Esophagus muscularis mucosa (tissue), 4 donors: ENCODE data around the gene GPR87. TPM values are rescaled to one million over a fixed set of nuclear protein-coding genes. Genes with fewer than 3 reads are reported as not detected.

Source experiments
- DNase-seq: peaks from one replicate; pipeline ENCODE4 v3.0.0-alpha.2; 2017; ENCODE audit errors: extremely low spot score
- H3K27ac ChIP-seq, 4 donors: fragments of 200-600 bp; sonication (generic); replicated peaks in 1 of 4; 1 replicate in 3 of 4; 2 replicates in 1 of 4; pipeline ENCODE4 v1.5.1; 2016 to 2019; ENCODE audit warnings: mild to moderate bottlenecking in 1 of 4
- H3K27me3 ChIP-seq, 4 donors: fragments of 200-600 bp; sonication (generic); one replicate each; pipeline versions ENCODE4 v1.5.1 to v1.6.0; 2016 to 2019
- H3K36me3 ChIP-seq, 4 donors: fragments of 200-600 bp; sonication (generic); one replicate each; pipeline ENCODE4 v1.5.1; 2016 to 2019
- H3K4me1 ChIP-seq, 4 donors: fragments of 200-600 bp; sonication (generic); one replicate each; pipeline ENCODE4 v1.5.1; 2016 to 2019
- H3K4me3 ChIP-seq, 4 donors: fragments of 200-600 bp; sonication (generic); 1 replicate in 2 of 4; 2 replicates in 2 of 4; pipeline ENCODE4 v1.5.1; 2016 to 2019; ENCODE audit warnings: mild to moderate bottlenecking in 4 of 4, moderate library complexity in 1 of 4
- H3K9me3 ChIP-seq, 4 donors: fragments of 200-600 bp; sonication (generic); 1 replicate in 3 of 4; 2 replicates in 1 of 4; pipeline ENCODE4 v1.5.1; 2016 to 2019
- CTCF ChIP-seq, 3 experiments: fragments of 200-600 bp in 2 of 3; fragments of 450-650 bp in 1 of 3; sonication (generic) in 2 of 3; IDR thresholded peaks; one replicate each; pipeline ENCODE4 v1.5.1; 2017 to 2019; ENCODE audit warnings: antibody characterized with exemption in 3 of 3, mild to moderate bottlenecking in 2 of 3, moderate library complexity in 1 of 3
- EP300 ChIP-seq: sonication (generic); formaldehyde crosslinking; IDR thresholded peaks from one replicate; pipeline ENCODE4 v1.6.1; 2017; ENCODE audit warnings: antibody characterized with exemption
- POLR2A ChIP-seq: fragments of 450-650 bp; IDR thresholded peaks from one replicate; pipeline ENCODE4 v1.6.1; 2017; ENCODE audit warnings: antibody characterized with exemption, moderate library complexity, mild to moderate bottlenecking, low read depth
- POLR2AphosphoS5 ChIP-seq, 2 donors: sonication (generic); formaldehyde crosslinking; IDR thresholded peaks; one replicate each; pipeline ENCODE4 v1.6.1; 2017; ENCODE audit warnings: antibody characterized with exemption in 2 of 2
- WGBS: methylation state at CpG from one replicate; pipeline ENCODE4 v1.1.5; 2018; 5-methylcytosine and 5-hydroxymethylcytosine counted together
- intact Hi-C: fragments of 100-400 bp; cut with DNase I; formaldehyde crosslinking; loops from one replicate; pipeline ENCODE4 v1.15.1; 2023
- total RNA-seq, 4 donors: library from RNA; depleted of rRNA; stranded (reverse); fragments of >200 nt; gene quantifications; one replicate each; pipeline versions ENCODE4 v1.1.0 to v1.2.1, GENCODE V29; 2016

The GPR87 gene
- total RNA-seq, 4 donors from 2014 or later = not detected

- no peak for TF ChIP-seq CTCF (IDR thresholded peaks at IDR 0.05)
- TF ChIP-seq POLR2AphosphoS5 (IDR thresholded peaks at IDR 0.05) = peak in 1 of 2 donors; percentile 20
- TF ChIP-seq POLR2A = no peak
- 61% methylated on average over 7 of the region's 7 CpGs for WGBS
- Histone ChIP-seq H3K27ac (no peak overlapping the region), H3K9me3 (no peaks in the 10 kb centered on the region), H3K4me3 (no peak overlapping the region), H3K4me1 (peaks cover 0 to 12% (median 0%) of the 10 kb centered on the region in 4 donors), H3K36me3 (no peaks in the 10 kb centered on the region), H3K27me3 (no peaks in the 10 kb centered on the region)
- intact Hi-C loops = no loop called here
- DNase-seq = peak; percentile 91
These were observed 11.4 kb downstream of the GPR87 start for GRCh38 chr3:151305060-151305774.

- intact Hi-C loops = no loop called here
These were observed 12.9 kb downstream of the GPR87 start for GRCh38 chr3:151303751-151304150.

GRCh38 chr3:151301787-151302186, 14.8 kb downstream of the GPR87 start:
- WGBS = 89% methylated on average over 3 of the region's 3 CpGs
- Histone ChIP-seq H3K9me3 (no peaks in the 10 kb centered on the region), H3K36me3 (no peaks in the 10 kb centered on the region), H3K4me3 (no peak overlapping the region), H3K27me3 (no peaks in the 10 kb centered on the region), H3K4me1 (peaks cover 0 to 12% (median 0%) of the 10 kb centered on the region in 4 donors), H3K27ac (no peak overlapping the region)
- intact Hi-C loops = no loop called here
- DNase-seq = no peak
- TF ChIP-seq CTCF (IDR thresholded peaks at IDR 0.05) = no peak
- TF ChIP-seq POLR2A = no peak
- TF ChIP-seq POLR2AphosphoS5 (IDR thresholded peaks at IDR 0.05) = no peak
- no peak for TF ChIP-seq EP300

More at GRCh38 chr3:151303751-151304150, 12.9 kb downstream of the GPR87 start:
- peaks cover 0 to 12% (median 0%) of the 10 kb centered on the region in 4 donors for H3K4me1 ChIP-seq
- TF ChIP-seq POLR2AphosphoS5 (IDR thresholded peaks at IDR 0.05) (no peak), CTCF (IDR thresholded peaks at IDR 0.05) (no peak), POLR2A (no peak), EP300 (no peak)
- H3K4me3 ChIP-seq = no peak overlapping the region
- peak; percentile 39 for DNase-seq
- H3K36me3 ChIP-seq = no peaks in the 10 kb centered on the region
- no peaks in the 10 kb centered on the region for H3K9me3 ChIP-seq
- 64% methylated on average over 2 of the region's 2 CpGs for WGBS
- no peaks in the 10 kb centered on the region for H3K27me3 ChIP-seq
- H3K27ac ChIP-seq = no peak overlapping the region

- no peaks in the 10 kb centered on the region for H3K36me3 ChIP-seq
- TF ChIP-seq CTCF (IDR thresholded peaks at IDR 0.05) (no peak), POLR2A (no peak), EP300 (no peak), POLR2AphosphoS5 (IDR thresholded peaks at IDR 0.05) (no peak)
- H3K27me3 ChIP-seq = no peaks in the 10 kb centered on the region
These were observed 16.1 kb downstream of the GPR87 start for GRCh38 chr3:151300539-151300938.

More at GRCh38 chr3:151300539-151300938, 16.1 kb downstream of the GPR87 start:
- intact Hi-C loops = no loop called here
- peak; percentile 62 for DNase-seq
- no peaks in the 10 kb centered on the region for H3K9me3 ChIP-seq
- 78% methylated on average over 1 of the region's 1 CpG for WGBS
- no peak overlapping the region for H3K4me3 ChIP-seq
- H3K27ac ChIP-seq = no peak overlapping the region
- H3K4me1 ChIP-seq = peaks cover 0 to 12% (median 0%) of the 10 kb centered on the region in 4 donors
